Measurements from ENCODE around the gene SMURF2. TPM values are rescaled to one million over a fixed set of nuclear protein-coding genes. Genes with fewer than 3 reads are reported as not detected.
"Not testable (repeated sequence)": the region's sequence is repeated elsewhere in the genome, so short reads cannot be mapped to it uniquely, and the experiment has no call there.

Gene SMURF2
- total and polyA plus RNA-seq, 4 donors, result 9.9 to 85.6 (median 22.5) TPM

DNA sequence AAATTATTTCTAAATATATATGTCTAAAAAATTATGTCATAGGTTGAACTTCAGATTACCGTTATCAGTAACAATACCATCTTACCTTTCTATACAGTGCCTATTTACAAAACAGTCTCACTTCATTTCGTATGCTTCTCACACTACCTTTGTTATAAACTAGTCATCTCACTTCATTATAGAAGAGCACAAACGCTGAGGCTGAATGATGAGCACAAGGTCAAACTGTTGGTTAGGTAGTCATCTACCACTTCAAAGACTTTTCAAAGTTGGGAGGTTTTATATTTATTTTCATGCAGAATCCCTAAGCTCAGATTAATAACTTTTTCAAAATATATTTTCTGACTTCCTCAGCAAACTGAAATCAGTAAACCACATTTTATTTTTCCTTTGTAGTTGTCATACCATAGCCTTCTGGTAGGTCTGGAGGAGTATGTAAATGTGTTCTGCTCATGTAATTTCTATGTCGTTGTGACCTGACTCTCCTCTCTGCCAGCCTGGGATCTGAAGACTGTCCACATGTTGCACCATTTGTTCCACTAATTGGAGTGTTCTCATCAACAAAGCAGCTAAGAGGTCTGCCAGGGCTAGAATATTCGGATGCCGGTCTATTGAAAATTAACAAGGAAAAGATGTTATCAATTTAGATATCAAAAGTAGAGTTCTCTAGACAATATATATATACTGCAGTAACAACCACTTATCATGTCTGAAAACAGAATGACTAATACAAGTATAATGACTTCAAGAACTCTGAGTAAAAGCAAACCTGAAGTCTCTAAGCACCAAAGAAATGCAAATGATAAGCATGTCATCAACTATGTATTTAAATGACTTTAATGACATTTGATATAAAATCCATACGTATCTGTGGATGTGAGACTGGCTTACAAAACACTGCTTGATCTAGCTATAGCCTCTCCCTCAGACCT is 81.5 kb downstream of the SMURF2 start:
- Histone ChIP-seq H3K4me3 (no peak overlapping the region), H3K36me3 (ENCODE audit: control insufficient read depth in 4 of 4, insufficient read depth in 4 of 4, low read length in 4 of 4) (peaks cover 12 to 39% (median 23%) of the 10 kb centered on the region in 4 donors), H3K27me3 (ENCODE audit: control insufficient read depth in 3 of 3, insufficient read depth in 3 of 3, low read length in 2 of 3) (no peaks in the 10 kb centered on the region), H3K9me3 (ENCODE audit: control insufficient read depth in 4 of 4, insufficient read depth in 3 of 4, low read length in 3 of 4) (no peaks in the 10 kb centered on the region), H3K4me1 (ENCODE audit: control insufficient read depth in 5 of 5, insufficient read depth in 5 of 5, low read length in 5 of 5) (no peaks in the 10 kb centered on the region), H3K27ac (ENCODE audit: low read depth in 1 of 2, low read length in 1 of 2) (no peak overlapping the region), H3K9ac (ENCODE audit: insufficient read depth in 1 of 2, low read length in 2 of 2) (no peak overlapping the region)
- 70 to 81% methylated on average over 7 of the region's 7 CpGs for WGBS, 2 donors
- DNase-seq (no peak), ATAC-seq (ENCODE audit: insufficient read depth, low FRiP score) (no peak)
- TF ChIP-seq, protein P1, sequence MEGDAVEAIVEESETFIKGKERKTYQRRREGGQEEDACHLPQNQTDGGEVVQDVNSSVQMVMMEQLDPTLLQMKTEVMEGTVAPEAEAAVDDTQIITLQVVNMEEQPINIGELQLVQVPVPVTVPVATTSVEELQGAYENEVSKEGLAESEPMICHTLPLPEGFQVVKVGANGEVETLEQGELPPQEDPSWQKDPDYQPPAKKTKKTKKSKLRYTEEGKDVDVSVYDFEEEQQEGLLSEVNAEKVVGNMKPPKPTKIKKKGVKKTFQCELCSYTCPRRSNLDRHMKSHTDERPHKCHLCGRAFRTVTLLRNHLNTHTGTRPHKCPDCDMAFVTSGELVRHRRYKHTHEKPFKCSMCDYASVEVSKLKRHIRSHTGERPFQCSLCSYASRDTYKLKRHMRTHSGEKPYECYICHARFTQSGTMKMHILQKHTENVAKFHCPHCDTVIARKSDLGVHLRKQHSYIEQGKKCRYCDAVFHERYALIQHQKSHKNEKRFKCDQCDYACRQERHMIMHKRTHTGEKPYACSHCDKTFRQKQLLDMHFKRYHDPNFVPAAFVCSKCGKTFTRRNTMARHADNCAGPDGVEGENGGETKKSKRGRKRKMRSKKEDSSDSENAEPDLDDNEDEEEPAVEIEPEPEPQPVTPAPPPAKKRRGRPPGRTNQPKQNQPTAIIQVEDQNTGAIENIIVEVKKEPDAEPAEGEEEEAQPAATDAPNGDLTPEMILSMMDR (IDR thresholded peaks at IDR 0.05; ENCODE audit: control extremely low read depth, extremely low read depth), result no peak

DNA sequence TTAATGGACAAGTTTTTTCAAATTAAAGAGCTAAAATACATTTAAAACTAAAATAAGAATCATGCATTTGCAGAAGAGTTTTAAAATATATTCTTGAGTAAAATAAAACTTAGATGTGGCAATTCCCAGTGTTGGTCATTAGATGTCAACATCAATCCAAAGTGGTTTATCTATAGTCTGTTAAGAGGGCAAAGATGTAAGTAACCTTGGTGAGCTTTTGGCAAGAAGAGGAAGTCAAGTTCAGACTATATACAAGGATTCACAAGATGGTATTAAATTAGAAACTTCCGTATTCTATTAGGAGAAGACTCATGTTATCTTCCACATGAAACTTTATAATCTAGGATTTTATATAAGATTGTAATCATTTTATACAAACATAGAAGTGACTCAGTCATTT is 82.2 kb downstream of the SMURF2 start:
- H3K4me1 ChIP-seq (ENCODE audit: control insufficient read depth in 5 of 5, insufficient read depth in 5 of 5, low read length in 5 of 5), result no peaks in the 10 kb centered on the region
- H3K27me3 ChIP-seq (ENCODE audit: control insufficient read depth in 3 of 3, insufficient read depth in 3 of 3, low read length in 2 of 3), result no peaks in the 10 kb centered on the region
- no peak for ATAC-seq (ENCODE audit: insufficient read depth, low FRiP score)
- H3K9me3 ChIP-seq (ENCODE audit: control insufficient read depth in 4 of 4, insufficient read depth in 3 of 4, low read length in 3 of 4), result no peaks in the 10 kb centered on the region
- peaks cover 13 to 39% (median 23%) of the 10 kb centered on the region in 4 donors for H3K36me3 ChIP-seq (ENCODE audit: control insufficient read depth in 4 of 4, insufficient read depth in 4 of 4, low read length in 4 of 4)
- H3K27ac ChIP-seq (ENCODE audit: low read depth in 1 of 2, low read length in 1 of 2), result no peak overlapping the region
- no peak overlapping the region for H3K9ac ChIP-seq (ENCODE audit: insufficient read depth in 1 of 2, low read length in 2 of 2)
- TF ChIP-seq, protein P1 (IDR thresholded peaks at IDR 0.05; ENCODE audit: control extremely low read depth, extremely low read depth), result no peak
- WGBS, 2 donors, result 65 to 80% methylated on average over 1 of the region's 1 CpG
- no peak for DNase-seq
- H3K4me3 ChIP-seq, result no peak overlapping the region

DNA sequence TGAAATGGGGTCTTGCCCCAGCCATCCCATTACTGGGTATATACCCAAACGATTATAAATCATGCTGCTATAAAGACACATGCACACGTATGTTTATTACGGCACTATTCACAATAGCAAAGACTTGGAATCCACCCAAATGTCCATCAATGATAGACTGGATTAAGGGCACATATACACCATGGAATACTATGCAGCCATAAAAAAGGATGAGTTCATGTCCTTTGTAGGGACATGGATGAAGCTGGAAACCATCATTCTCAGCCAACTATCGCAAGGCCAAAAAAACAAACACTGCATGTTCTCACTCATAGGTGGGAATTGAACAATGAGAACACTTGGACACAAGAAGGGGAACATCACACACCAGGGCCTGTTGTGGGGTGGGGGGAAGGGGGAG is 85.1 kb downstream of the SMURF2 start:
- not testable (repeated sequence) for H3K4me3 ChIP-seq; H3K4me1 ChIP-seq (ENCODE audit: control insufficient read depth in 5 of 5, insufficient read depth in 5 of 5, low read length in 5 of 5); H3K27me3 ChIP-seq (ENCODE audit: control insufficient read depth in 3 of 3, insufficient read depth in 3 of 3, low read length in 2 of 3); DNase-seq; ATAC-seq (ENCODE audit: insufficient read depth, low FRiP score); H3K9ac ChIP-seq (ENCODE audit: insufficient read depth in 1 of 2, low read length in 2 of 2); H3K9me3 ChIP-seq (ENCODE audit: control insufficient read depth in 4 of 4, insufficient read depth in 3 of 4, low read length in 3 of 4); H3K27ac ChIP-seq (ENCODE audit: low read depth in 1 of 2, low read length in 1 of 2)
- H3K36me3 ChIP-seq (ENCODE audit: control insufficient read depth in 4 of 4, insufficient read depth in 4 of 4, low read length in 4 of 4), result peaks cover 9 to 27% (median 14%) of the 10 kb centered on the region in 4 donors
- WGBS, 2 donors, result 93 to 99% methylated on average over 4 of the region's 4 CpGs

DNA sequence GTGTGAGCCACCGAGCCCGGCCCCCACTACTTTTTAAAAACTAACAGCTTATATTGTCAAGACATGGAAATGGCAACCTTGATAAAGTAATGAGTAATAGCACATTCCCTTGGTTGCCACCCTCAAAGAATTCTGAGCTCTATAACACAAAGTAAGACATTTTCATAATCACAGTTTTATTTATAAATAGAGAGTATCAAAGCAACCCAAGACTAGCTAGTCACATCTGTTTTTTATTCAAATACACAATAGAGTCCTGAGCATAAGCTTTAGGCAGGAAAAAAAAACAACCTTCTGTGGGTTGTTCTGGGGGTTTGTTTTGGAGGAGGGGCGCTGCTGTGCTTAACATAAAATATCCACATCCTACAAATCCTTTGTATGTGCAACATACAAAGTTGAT is 86.7 kb downstream of the SMURF2 start:
- peaks cover 9 to 33% (median 11%) of the 10 kb centered on the region in 4 donors for H3K36me3 ChIP-seq (ENCODE audit: control insufficient read depth in 4 of 4, insufficient read depth in 4 of 4, low read length in 4 of 4)
- H3K4me1 ChIP-seq (ENCODE audit: control insufficient read depth in 5 of 5, insufficient read depth in 5 of 5, low read length in 5 of 5), result peaks cover 0 to 6% (median 0%) of the 10 kb centered on the region in 5 donors
- 95 to 99% methylated on average over 3 of the region's 3 CpGs for WGBS, 2 donors
- H3K9ac ChIP-seq (ENCODE audit: insufficient read depth in 1 of 2, low read length in 2 of 2), result no peak overlapping the region
- ATAC-seq (ENCODE audit: insufficient read depth, low FRiP score), result no peak
- H3K4me3 ChIP-seq, result no peak overlapping the region
- no peak overlapping the region for H3K27ac ChIP-seq (ENCODE audit: low read depth in 1 of 2, low read length in 1 of 2)
- no peak for DNase-seq
- H3K27me3 ChIP-seq (ENCODE audit: control insufficient read depth in 3 of 3, insufficient read depth in 3 of 3, low read length in 2 of 3), result no peaks in the 10 kb centered on the region
- TF ChIP-seq, protein P1 (IDR thresholded peaks at IDR 0.05; ENCODE audit: control extremely low read depth, extremely low read depth), result no peak
- no peaks in the 10 kb centered on the region for H3K9me3 ChIP-seq (ENCODE audit: control insufficient read depth in 4 of 4, insufficient read depth in 3 of 4, low read length in 3 of 4)

Data from lung (tissue), 12 donors.